A549 (cell line): Measurements from ENCODE around the gene DIP2C. TPM values are rescaled to one million over a fixed set of nuclear protein-coding genes. Genes with fewer than 3 reads are reported as not detected.

Experiments used
- ATAC-seq, 2 experiments: fragments of 200-7000 bp in 1 of 2; fragments of >200 bp in 1 of 2; cut with Nextera tagmentation in 1 of 2; cut with Tn5 transposase in 1 of 2; 3 replicates each; pipeline versions ENCODE4 v1.8.0 to v1.9.1; 2018 to 2020; ENCODE audit warnings: mild to moderate bottlenecking in 1 of 2, moderate library complexity in 1 of 2
- CTCF ChIA-PET: fragments of 300-600 bp; sonication (Branson Sonifier 250); formaldehyde crosslinking; extraction: SDS; loops from one replicate; lab custom pipeline; 2021; ENCODE audit warnings: antibody characterized with exemption, inconsistent platforms; lab: Yijun Ruan, JAX
- POLR2A ChIA-PET: fragments of 350-600 bp; formaldehyde crosslinking; extraction: SDS; loops from one replicate; lab custom pipeline; 2021; ENCODE audit warnings: antibody characterized with exemption, inconsistent platforms; lab: Yijun Ruan, JAX
- DNase-seq, 2 experiments: peaks; one replicate each; pipeline versions ENCODE4 v3.0.0 to v3.0.0-alpha.2; 2011 to 2016; ENCODE audit warnings: low read depth in 1 of 2, low spot score in 1 of 2
- FAIRE-seq: peaks from 2 replicates; lab custom pipeline; 2011; peaks lifted over from hg19 to GRCh38; lab: Jason Lieb, UNC
- H3K27ac ChIP-seq, 2 experiments: fragments of >200 bp; sonication (Bioruptor Twin); formaldehyde crosslinking; 3 replicates each; pipeline ENCODE4 v1.5.1; 2016 to 2017
- H3K4me1 ChIP-seq: fragments of >200 bp; sonication (Bioruptor Twin); formaldehyde crosslinking; 3 replicates; pipeline ENCODE4 v1.6.1; 2016
- H3K4me2 ChIP-seq: fragments of >200 bp; sonication (Bioruptor Twin); formaldehyde crosslinking; 3 replicates; pipeline ENCODE4 v1.6.1; 2016
- H3K4me3 ChIP-seq: fragments of >200 bp; sonication (Bioruptor Twin); formaldehyde crosslinking; 3 replicates; pipeline ENCODE4 v1.5.1; 2016
- H3K9me3 ChIP-seq: fragments of >200 bp; sonication (Bioruptor Twin); formaldehyde crosslinking; 3 replicates; pipeline ENCODE4 v1.6.1; 2016
- ATOH8 ChIP-seq: fragments of 250-450 bp; sonication (Bioruptor Pico); IDR thresholded peaks from 2 replicates; pipeline ENCODE4 v1.5.0; 2020; ENCODE audit warnings: low read depth, mild to moderate bottlenecking, moderate library complexity
- BCL3 ChIP-seq: fragments of >200 bp; sonication (Bioruptor Twin); formaldehyde crosslinking; IDR thresholded peaks from 3 replicates; pipeline ENCODE4 v1.6.1; 2016
- CHD4 ChIP-seq: fragments of 200-600 bp; sonication (generic); IDR thresholded peaks from 2 replicates; pipeline ENCODE4 v1.6.1; 2016; ENCODE audit warnings: antibody characterized with exemption, mild to moderate bottlenecking, borderline replicate concordance
- FOSL2 ChIP-seq, 2 experiments: fragments of 450-650 bp in 1 of 2; fragments of >200 bp in 1 of 2; sonication (Bioruptor Twin) in 1 of 2; formaldehyde crosslinking; IDR thresholded peaks; 2 replicates each; pipeline versions ENCODE4 v1.5.0 to v1.6.1; 2016 to 2020; ENCODE audit warnings: mild to moderate bottlenecking in 1 of 2, moderate library complexity in 1 of 2
- HEYL ChIP-seq: fragments of 250-450 bp; sonication (Bioruptor Pico); IDR thresholded peaks from 2 replicates; pipeline ENCODE4 v1.8.0; 2021; ENCODE audit warnings: mild to moderate bottlenecking, moderate library complexity
- POLR2AphosphoS2 ChIP-seq: conservative IDR thresholded peaks from 2 replicates; pipeline ENCODE4 v1.6.1; 2012; ENCODE audit warnings: low read length, improper control_type of control experiment, inconsistent platforms
- RAD21 ChIP-seq, 2 experiments: fragments of >200 bp in 1 of 2; sonication (Bioruptor Twin) in 1 of 2; formaldehyde crosslinking in 1 of 2; IDR thresholded peaks in 1 of 2; conservative IDR thresholded peaks in 1 of 2; 2 replicates in 1 of 2; 3 replicates in 1 of 2; pipeline ENCODE4 v1.6.1; 2012 to 2018; ENCODE audit warnings: inconsistent platforms in 1 of 2
- RARB ChIP-seq: fragments of 250-450 bp; sonication (Bioruptor Pico); IDR thresholded peaks from 2 replicates; pipeline ENCODE4 v1.8.0; 2021; ENCODE audit warnings: mild to moderate bottlenecking, moderate library complexity
- WGBS: methylation state at CpG from one replicate; pipeline ENCODE4 v1.1.6; 2017; ENCODE audit errors: missing lambda C conversion rate; 5-methylcytosine and 5-hydroxymethylcytosine counted together
- polyA plus RNA-seq, 4 experiments: library from polyadenylated mRNA; depleted of rRNA in 3 of 4; stranded (reverse); fragments of >200 nt; fragmentation: RNase III in 1 of 4; extraction: RNeasy Plus Mini Kit Qiagen cat#74134 plus additional on column Dnase treatment in 1 of 4; gene quantifications; 2 replicates in 3 of 4; 3 replicates in 1 of 4; pipeline ENCODE4 v1.2.3, GENCODE V29; 2011 to 2017
- TF ChIP-seq, protein P1 (sequence below): fragments of 250-450 bp; sonication (Bioruptor Pico); IDR thresholded peaks from 2 replicates; pipeline ENCODE4 v1.5.0; 2021; ENCODE audit warnings: mild to moderate bottlenecking, moderate library complexity, borderline replicate concordance

Gene DIP2C
- polyA plus RNA-seq, 2 of the 4 experiments (the other 2 are of a cell fraction): 3.7 to 5.0 TPM

GRCh38 chr10:571688-572451 lies 117.6 kb downstream of the DIP2C start:
- WGBS: 89% methylated on average over 21 of the region's 21 CpGs
- no peaks in the 10 kb centered on the region for H3K9me3 ChIP-seq
- TF ChIP-seq ATOH8 (CRISPR knock-in tag): no peak
- H3K4me3 ChIP-seq: no peak overlapping the region
- H3K27ac ChIP-seq: no peak overlapping the region
- ATAC-seq: no peak
- DNase-seq: no peak
- FAIRE-seq: no peak
- POLR2A ChIA-PET: no interaction called here
- no peaks in the 10 kb centered on the region for H3K4me1 ChIP-seq
- no peak overlapping the region for H3K4me2 ChIP-seq
- CTCF ChIA-PET: interaction anchor here (0.6 to 1.7 kb wide), 3 partner anchors 10 to 217 kb away, joined by 3 to 5 read pairs (median 4); no protein-coding TSS in a partner anchor

- ChIA-PET CTCF (interaction anchor here (0.6 to 1.7 kb wide), 6 partner anchors 10 to 218 kb away, joined by 3 to 5 read pairs (median 4); no protein-coding TSS in a partner anchor), POLR2A (no interaction called here)
- no peak for TF ChIP-seq ATOH8 (CRISPR knock-in tag)
- no peak for TF ChIP-seq FOSL2 (IDR thresholded peaks at IDR 0.05)
- no peak for TF ChIP-seq FOSL2 (CRISPR knock-in tag; IDR thresholded peaks at IDR 0.05)
- no peak for TF ChIP-seq RARB (CRISPR knock-in tag)
- TF ChIP-seq HEYL: no peak
- FAIRE-seq (no peak), ATAC-seq (no peak), DNase-seq (no peak)
- Histone ChIP-seq H3K4me2 (no peak overlapping the region), H3K4me3 (no peak overlapping the region), H3K27ac (no peak overlapping the region), H3K4me1 (no peaks in the 10 kb centered on the region), H3K9me3 (no peaks in the 10 kb centered on the region)
- WGBS: 92% methylated on average over 13 of the region's 13 CpGs
Observed at GRCh38 chr10:571166-571565, 118.3 kb downstream of the DIP2C start.

DNA sequence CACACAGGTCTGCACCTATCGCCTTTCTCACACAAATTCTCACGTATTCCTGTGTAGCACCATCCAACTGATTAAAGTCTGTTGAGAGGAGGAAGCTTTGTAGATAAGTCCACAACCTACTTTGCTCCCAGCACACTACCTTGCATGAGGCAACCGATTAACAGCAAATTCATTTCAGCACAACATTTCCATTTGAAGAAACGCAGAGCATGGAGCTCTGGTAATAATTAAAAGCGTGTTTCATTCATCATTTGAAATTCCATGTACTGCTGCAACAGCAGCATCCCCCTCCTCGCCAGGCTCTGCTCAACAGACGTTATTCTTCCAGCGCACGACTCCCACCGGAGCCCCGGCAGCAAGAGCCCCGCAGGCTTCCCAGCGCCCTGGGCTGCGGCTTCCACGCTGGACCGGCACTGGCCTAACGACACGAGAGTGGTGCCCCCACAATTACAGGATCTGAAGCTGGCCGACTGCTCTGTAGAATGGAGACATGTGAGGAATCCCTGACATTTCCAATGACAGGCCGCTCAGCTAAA lies 118.8 kb downstream of the DIP2C start:
- ATAC-seq (no peak), FAIRE-seq (no peak), DNase-seq (no peak)
- ChIA-PET CTCF (interaction anchor here (0.7 to 1.0 kb wide), 3 partner anchors 12 to 59 kb away, joined by 3 to 4 read pairs (median 3); no protein-coding TSS in a partner anchor), POLR2A (no interaction called here)
- Histone ChIP-seq H3K4me3 (no peak overlapping the region), H3K4me1 (no peaks in the 10 kb centered on the region), H3K27ac (no peak overlapping the region), H3K4me2 (no peak overlapping the region), H3K9me3 (no peaks in the 10 kb centered on the region)
- TF ChIP-seq POLR2AphosphoS2 (no peak), CHD4 (no peak), BCL3 (no peak), RAD21 (conservative IDR thresholded peaks at IDR 0.05 in 1 of 2, IDR thresholded peaks at IDR 0.05 in 1 of 2) (no peak), RARB (CRISPR knock-in tag) (no peak)
- TF ChIP-seq, protein P1, sequence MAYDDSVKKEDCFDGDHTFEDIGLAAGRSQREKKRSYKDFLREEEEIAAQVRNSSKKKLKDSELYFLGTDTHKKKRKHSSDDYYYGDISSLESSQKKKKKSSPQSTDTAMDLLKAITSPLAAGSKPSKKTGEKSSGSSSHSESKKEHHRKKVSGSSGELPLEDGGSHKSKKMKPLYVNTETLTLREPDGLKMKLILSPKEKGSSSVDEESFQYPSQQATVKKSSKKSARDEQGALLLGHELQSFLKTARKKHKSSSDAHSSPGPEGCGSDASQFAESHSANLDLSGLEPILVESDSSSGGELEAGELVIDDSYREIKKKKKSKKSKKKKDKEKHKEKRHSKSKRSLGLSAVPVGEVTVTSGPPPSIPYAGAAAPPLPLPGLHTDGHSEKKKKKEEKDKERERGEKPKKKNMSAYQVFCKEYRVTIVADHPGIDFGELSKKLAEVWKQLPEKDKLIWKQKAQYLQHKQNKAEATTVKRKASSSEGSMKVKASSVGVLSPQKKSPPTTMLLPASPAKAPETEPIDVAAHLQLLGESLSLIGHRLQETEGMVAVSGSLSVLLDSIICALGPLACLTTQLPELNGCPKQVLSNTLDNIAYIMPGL: no peak
- 89% methylated on average over 20 of the region's 20 CpGs for WGBS
